GM19372 (cell line): ENCODE measurements around the gene MADD.
"Not testable (repeated sequence)": the region's sequence is repeated elsewhere in the genome, so short reads cannot be mapped to it uniquely, and the experiment has no call there.

Source experiments
- ATAC-seq: cut with Tn5 transposase; IDR thresholded peaks from one replicate; pipeline ENCODE4 v1.9.1; 2021; ENCODE audit warnings: mild to moderate bottlenecking, low read depth, moderate library complexity; ENCODE audit not compliant: unreplicated experiment

The MADD gene

GRCh38 chr11:47272706-47273105, 2.8 kb downstream of the MADD start:
- no peak for ATAC-seq

- ATAC-seq, result no peak
Measured at GRCh38 chr11:47274495-47275235, 4.7 kb downstream of the MADD start.

GRCh38 chr11:47276923-47277322, 7.0 kb downstream of the MADD start:
- ATAC-seq, result no peak

GRCh38 chr11:47278058-47278457, 8.1 kb downstream of the MADD start:
- no peak for ATAC-seq

GRCh38 chr11:47278769-47279168, 8.8 kb downstream of the MADD start:
- no peak for ATAC-seq

- no peak for ATAC-seq
Measured at GRCh38 chr11:47280099-47280498, 10.2 kb downstream of the MADD start.

- ATAC-seq, result no peak
Measured at GRCh38 chr11:47280860-47281259, 10.9 kb downstream of the MADD start.

- no peak for ATAC-seq
Measured at GRCh38 chr11:47282462-47282861, 12.5 kb downstream of the MADD start.

GRCh38 chr11:47284151-47284550, 14.2 kb downstream of the MADD start:
- ATAC-seq, result no peak

- no peak for ATAC-seq
Measured at GRCh38 chr11:47285969-47286770, 16.2 kb downstream of the MADD start.

GRCh38 chr11:47288066-47288465, 18.1 kb downstream of the MADD start:
- no peak for ATAC-seq

GRCh38 chr11:47289856-47290255, 19.9 kb downstream of the MADD start:
- no peak for ATAC-seq

- no peak for ATAC-seq
Measured at GRCh38 chr11:47295385-47295784, 25.5 kb downstream of the MADD start.

- ATAC-seq, result no peak
Measured at GRCh38 chr11:47296045-47296444, 26.1 kb downstream of the MADD start.

- ATAC-seq, result no peak
Measured at GRCh38 chr11:47299078-47299477, 29.1 kb downstream of the MADD start.

GRCh38 chr11:47302853-47303252, 32.9 kb downstream of the MADD start:
- ATAC-seq, result no peak

- ATAC-seq, result no peak
Measured at GRCh38 chr11:47305734-47306483, 36.0 kb downstream of the MADD start.

- ATAC-seq, result no peak
Measured at GRCh38 chr11:47306484-47306844, 36.5 kb downstream of the MADD start.

- no peak for ATAC-seq
Measured at GRCh38 chr11:47308050-47308823, 38.3 kb downstream of the MADD start.

- ATAC-seq, result no peak
Measured at GRCh38 chr11:47314992-47315391, 45.1 kb downstream of the MADD start.

GRCh38 chr11:47316501-47316900, 46.6 kb downstream of the MADD start:
- ATAC-seq, result not testable (repeated sequence)
